Measurements from ENCODE around the gene DHRSX. TPM values are rescaled to one million over a fixed set of nuclear protein-coding genes. Genes with fewer than 3 reads are reported as not detected.

DHRSX gene
- polyA plus RNA-seq, 3 donors: 12.9 to 33.2 (median 28.3) TPM

GRCh38 chrX:2512501-2512900, 11.7 kb upstream of the DHRSX start:
- H3K9me3 Mint-ChIP-seq: peaks cover 0 to 2% (median 0%) of the 10 kb centered on the region in 7 donors
- Histone ChIP-seq H3K4me3 (replicated peaks in 1 of 3; ENCODE audit: low read depth in 2 of 3, low read length in 3 of 3) (no peak overlapping the region), H3K27me3 (ENCODE audit: control insufficient read depth in 2 of 2, insufficient read depth in 2 of 2, low read length in 2 of 2) (no peaks in the 10 kb centered on the region), H2AFZ (ENCODE audit: insufficient read depth, low read depth, low read length, poor library complexity, severe bottlenecking) (no peak overlapping the region), H3K4me1 (ENCODE audit: control insufficient read depth in 1 of 2, insufficient read depth in 2 of 2, low read length in 2 of 2) (no peaks in the 10 kb centered on the region), H3K9me3 (replicated peaks in 1 of 2; ENCODE audit: control insufficient read depth in 1 of 2, insufficient read depth in 1 of 2, low read length in 2 of 2) (no peaks in the 10 kb centered on the region), H3K36me3 (replicated peaks in 1 of 2; ENCODE audit: control insufficient read depth in 1 of 2, insufficient read depth in 2 of 2, low read length in 2 of 2) (no peaks in the 10 kb centered on the region), H4K20me1 (ENCODE audit: insufficient read depth, low read length) (no peaks in the 10 kb centered on the region), H3K79me2 (ENCODE audit: insufficient read depth, low read length) (no peaks in the 10 kb centered on the region), H3K9ac (ENCODE audit: insufficient read depth, low read length, poor library complexity, severe bottlenecking) (no peak overlapping the region), H3K27ac (ENCODE audit: low read depth in 1 of 2, low read length in 2 of 2) (no peak overlapping the region), H3K4me2 (replicated peaks; ENCODE audit: extremely low read depth, low read length, poor library complexity, severe bottlenecking) (no peak overlapping the region)
- no peak for DNase-seq
- no peak overlapping the region for H3K4me3 Mint-ChIP-seq
- 75% methylated on average over 1 of the region's 8 CpGs for WGBS (ENCODE audit: insufficient coverage)
- no peaks in the 10 kb centered on the region for H3K4me1 Mint-ChIP-seq
- peak overlapping the region in 2 of 7 donors; percentile 4 to 48 for H3K27ac Mint-ChIP-seq
- no peak for TF ChIP-seq CTCF (IDR thresholded peaks at IDR 0.05)
- peaks cover 2 to 7% (median 5%) of the 10 kb centered on the region in 3 donors for H3K27me3 Mint-ChIP-seq (ENCODE audit: low read depth in 3 of 3)
- intact Hi-C loops (cut with micrococcal nuclease): no loop called here
- H3K36me3 Mint-ChIP-seq: no peaks in the 10 kb centered on the region

- Histone ChIP-seq H4K20me1 (ENCODE audit: insufficient read depth, low read length) (no peaks in the 10 kb centered on the region), H3K4me1 (ENCODE audit: control insufficient read depth in 1 of 2, insufficient read depth in 2 of 2, low read length in 2 of 2) (no peaks in the 10 kb centered on the region), H3K9ac (ENCODE audit: insufficient read depth, low read length, poor library complexity, severe bottlenecking) (no peak overlapping the region), H3K27ac (ENCODE audit: low read depth in 1 of 2, low read length in 2 of 2) (no peak overlapping the region), H3K4me2 (replicated peaks; ENCODE audit: extremely low read depth, low read length, poor library complexity, severe bottlenecking) (no peak overlapping the region), H3K4me3 (replicated peaks in 1 of 3; ENCODE audit: low read depth in 2 of 3, low read length in 3 of 3) (no peak overlapping the region), H3K36me3 (replicated peaks in 1 of 2; ENCODE audit: control insufficient read depth in 1 of 2, insufficient read depth in 2 of 2, low read length in 2 of 2) (no peaks in the 10 kb centered on the region), H3K9me3 (replicated peaks in 1 of 2; ENCODE audit: control insufficient read depth in 1 of 2, insufficient read depth in 1 of 2, low read length in 2 of 2) (no peaks in the 10 kb centered on the region), H3K79me2 (ENCODE audit: insufficient read depth, low read length) (no peaks in the 10 kb centered on the region), H3K27me3 (ENCODE audit: control insufficient read depth in 2 of 2, insufficient read depth in 2 of 2, low read length in 2 of 2) (no peaks in the 10 kb centered on the region), H2AFZ (ENCODE audit: insufficient read depth, low read depth, low read length, poor library complexity, severe bottlenecking) (no peak overlapping the region)
- intact Hi-C loops (cut with micrococcal nuclease): no loop called here
- no peak for DNase-seq
- Mint-ChIP-seq H3K4me1 (no peaks in the 10 kb centered on the region), H3K9me3 (peaks cover 0 to 2% (median 0%) of the 10 kb centered on the region in 7 donors), H3K36me3 (no peaks in the 10 kb centered on the region), H3K4me3 (no peak overlapping the region), H3K27me3 (ENCODE audit: low read depth in 3 of 3) (peaks cover 0 to 7% (median 5%) of the 10 kb centered on the region in 3 donors), H3K27ac (no peak overlapping the region)
- WGBS (ENCODE audit: insufficient coverage): 100% methylated on average over 6 of the region's 6 CpGs
- TF ChIP-seq CTCF (IDR thresholded peaks at IDR 0.05): no peak
Measured at GRCh38 chrX:2511326-2511725, 10.6 kb upstream of the DHRSX start.

Measured in CD14-positive monocyte (primary cell).